HepG2 (cell line): Measurements from ENCODE around the gene SLC25A43. TPM values are rescaled to one million over a fixed set of nuclear protein-coding genes. Genes with fewer than 3 reads are reported as not detected.

ENCODE experiments used
- ATF2 ChIP-seq: sonication (generic); formaldehyde crosslinking; IDR thresholded peaks from 2 replicates; pipeline ENCODE4 v1.4.0; 2020; ENCODE audit warnings: missing genetic modification reagents
- FOSL2 ChIP-seq: sonication (generic); formaldehyde crosslinking; IDR thresholded peaks from 2 replicates; pipeline ENCODE4 v1.4.0; 2020; ENCODE audit warnings: missing genetic modification reagents
- GFI1 ChIP-seq: sonication (generic); formaldehyde crosslinking; IDR thresholded peaks from 2 replicates; pipeline ENCODE4 v1.5.0; 2020; ENCODE audit warnings: missing genetic modification reagents, mild to moderate bottlenecking, borderline replicate concordance
- HDAC2 ChIP-seq: sonication (generic); formaldehyde crosslinking; IDR thresholded peaks from 2 replicates; pipeline ENCODE4 v1.4.0; 2020; ENCODE audit warnings: missing genetic modification reagents
- HMG20A ChIP-seq: IDR thresholded peaks from 2 replicates; pipeline ENCODE4 v1.6.1; 2016; ENCODE audit warnings: borderline replicate concordance
- MED8 ChIP-seq: sonication (generic); formaldehyde crosslinking; IDR thresholded peaks from 2 replicates; pipeline ENCODE4 v1.8.1; 2023; ENCODE audit warnings: mild to moderate bottlenecking, missing genetic modification reagents; ENCODE audit not compliant: insufficient replicate concordance
- MIER3 ChIP-seq: IDR thresholded peaks from 2 replicates; pipeline ENCODE4 v1.6.1; 2016; ENCODE audit warnings: missing compliant biosample characterization, borderline replicate concordance
- NR2F2 ChIP-seq: IDR thresholded peaks from 2 replicates; pipeline ENCODE4 v1.6.1; 2012; ENCODE audit warnings: low read depth, inconsistent platforms, borderline replicate concordance
- ONECUT2 ChIP-seq: sonication (generic); formaldehyde crosslinking; IDR thresholded peaks from 2 replicates; pipeline ENCODE4 v1.4.0; 2020; ENCODE audit warnings: missing genetic modification reagents
- PATZ1 ChIP-seq: sonication (generic); formaldehyde crosslinking; IDR thresholded peaks from 2 replicates; pipeline ENCODE4 v1.4.0; 2020; ENCODE audit warnings: missing genetic modification reagents
- PLRG1 ChIP-seq: fragments of 450-650 bp; conservative IDR thresholded peaks from 2 replicates; pipeline ENCODE4 v1.6.1; 2016
- SMAD3 ChIP-seq: sonication (generic); formaldehyde crosslinking; IDR thresholded peaks from 2 replicates; pipeline ENCODE4 v1.4.0; 2020; ENCODE audit warnings: missing genetic modification reagents
- SOX5 ChIP-seq: IDR thresholded peaks from 2 replicates; pipeline ENCODE4 v1.6.1; 2016; ENCODE audit warnings: borderline replicate concordance
- TAF1 ChIP-seq: sonication (generic); formaldehyde crosslinking; IDR thresholded peaks from 2 replicates; pipeline ENCODE4 v1.4.0; 2020; ENCODE audit warnings: missing genetic modification reagents
- ZNF143 ChIP-seq: sonication (generic); formaldehyde crosslinking; IDR thresholded peaks from 2 replicates; pipeline ENCODE4 v1.4.0; 2020; ENCODE audit warnings: missing genetic modification reagents
- ZNF256 ChIP-seq: sonication (generic); formaldehyde crosslinking; conservative IDR thresholded peaks from 2 replicates; pipeline ENCODE4 v1.4.0; 2020; ENCODE audit warnings: missing genetic modification reagents
- ZNF468 ChIP-seq: sonication (generic); formaldehyde crosslinking; IDR thresholded peaks from 2 replicates; pipeline ENCODE4 v1.8.0; 2022; ENCODE audit warnings: mild to moderate bottlenecking, moderate library complexity, missing genetic modification reagents
- ZNF513 ChIP-seq: sonication (generic); formaldehyde crosslinking; conservative IDR thresholded peaks from 2 replicates; pipeline ENCODE4 v1.5.0; 2020; ENCODE audit warnings: missing genetic modification reagents
- ZNF576 ChIP-seq: sonication (generic); formaldehyde crosslinking; IDR thresholded peaks from 2 replicates; pipeline ENCODE4 v1.4.0; 2020; ENCODE audit warnings: mild to moderate bottlenecking, missing genetic modification reagents
- ZNF710 ChIP-seq: sonication (generic); formaldehyde crosslinking; IDR thresholded peaks from 2 replicates; pipeline ENCODE4 v1.5.0; 2020; ENCODE audit warnings: mild to moderate bottlenecking, missing genetic modification reagents, borderline replicate concordance
- polyA plus RNA-seq, 8 experiments: library from polyadenylated mRNA; depleted of rRNA in 3 of 8; stranded (reverse) in 7 of 8; unstranded in 1 of 8; fragments of >200 nt; fragmentation: Illumina TruSeq in 4 of 8; extraction: Trizol in 4 of 8; gene quantifications; 2 replicates each; pipeline versions ENCODE4 v1.2.1 to v1.2.3, GENCODE V29; 2011 to 2016; ENCODE audit warnings: low read depth in 4 of 8, missing spikeins in 1 of 8, mixed read lengths in 1 of 8; ENCODE audit not compliant: insufficient read depth in 1 of 8
- total RNA-seq, 5 experiments: library from RNA; depleted of rRNA; stranded (reverse); fragments of >200 nt; fragmentation: Illumina TruSeq; extraction: Trizol; gene quantifications; 2 replicates each; pipeline ENCODE4 v1.2.3, GENCODE V29; 2016; ENCODE audit warnings: low read depth in 1 of 5

Gene SLC25A43
- total and polyA plus RNA-seq, 2 of the 13 experiments (the other 11 are each of a cell fraction or from before 2014, with no cell fraction given) = 5.8 to 13.2 TPM

- TF ChIP-seq GFI1 (CRISPR knock-in tag) (no peak), ZNF513 (CRISPR knock-in tag) (no peak), ZNF256 (CRISPR knock-in tag) (no peak), ONECUT2 (no peak), SOX5 (CRISPR knock-in tag) (peak; percentile 56; the same call in 1 of the 2 replicates), ZNF576 (CRISPR knock-in tag) (no peak), PLRG1 (no peak), NR2F2 (peak; percentile 50; the same call in 1 of the 2 replicates), SMAD3 (CRISPR knock-in tag) (peak; percentile 26; the same call in 1 of the 2 replicates), ZNF710 (no peak), TAF1 (CRISPR knock-in tag) (no peak), ZNF143 (0 out of 2 replicates have a peak, but pooled peaks have one; percentile 36), PATZ1 (CRISPR knock-in tag) (0 out of 2 replicates have a peak, but pooled peaks have one; percentile 14), ATF2 (CRISPR knock-in tag) (peak; percentile 43; the same call in 1 of the 2 replicates), ZNF468 (CRISPR knock-in tag) (no peak), MIER3 (CRISPR knock-in tag) (no peak), MED8 (no peak), HMG20A (peak; percentile 59; the same call in 1 of the 2 replicates), HDAC2 (CRISPR knock-in tag) (peak; percentile 40; the same call in 1 of the 2 replicates), FOSL2 (CRISPR knock-in tag) (peak; percentile 47)
Observed at GRCh38 chrX:119477812-119478232, 78.7 kb downstream of the SLC25A43 start (continued).
